Activated CD4-positive, alpha-beta T cell treated with anti-CD3 and anti-CD28 coated beads, Interleukin-2, amount 10 ng/mL, durations not matched to agents 7 days and 5 days (primary cell): Measurements from ENCODE around the gene AOC3. TPM values are rescaled to one million over a fixed set of nuclear protein-coding genes. Genes with fewer than 3 reads are reported as not detected.

ENCODE experiments used
- CTCF ChIA-PET: fragments of 350-600 bp; sonication (Branson Sonifier 250); formaldehyde crosslinking; loops from one replicate; lab custom pipeline; 2021; ENCODE audit warnings: antibody characterized with exemption; lab: Charles Lee
- POLR2A ChIA-PET: fragments of 350-600 bp; sonication (Branson Sonifier 250); formaldehyde crosslinking; loops from one replicate; lab custom pipeline; 2021; ENCODE audit warnings: antibody characterized with exemption; lab: Charles Lee
- DNase-seq: peaks from one replicate; pipeline ENCODE4 v3.0.0-alpha.2; 2020
- H3K27ac Mint-ChIP-seq: one replicate; pipeline ENCODE4 v1.8.0; 2021; ENCODE audit warnings: mild to moderate bottlenecking, moderate library complexity, mixed read lengths
- H3K27me3 Mint-ChIP-seq: one replicate; pipeline ENCODE4 v1.8.0; 2021; ENCODE audit warnings: mixed read lengths
- H3K36me3 Mint-ChIP-seq: one replicate; pipeline ENCODE4 v1.8.0; 2021; ENCODE audit warnings: low read depth, mixed read lengths
- H3K4me1 Mint-ChIP-seq: one replicate; pipeline ENCODE4 v1.8.0; 2021; ENCODE audit warnings: mixed read lengths
- H3K4me3 Mint-ChIP-seq: one replicate; pipeline ENCODE4 v1.8.0; 2021; ENCODE audit warnings: mild to moderate bottlenecking, moderate library complexity, mixed read lengths
- H3K9me3 Mint-ChIP-seq: one replicate; pipeline ENCODE4 v1.8.0; 2021; ENCODE audit warnings: mixed read lengths
- total RNA-seq, 2 experiments: library from RNA; stranded (reverse); gene quantifications; one replicate each; pipeline ENCODE4 v1.2.3, GENCODE V29; 2021

The AOC3 gene, protein sequence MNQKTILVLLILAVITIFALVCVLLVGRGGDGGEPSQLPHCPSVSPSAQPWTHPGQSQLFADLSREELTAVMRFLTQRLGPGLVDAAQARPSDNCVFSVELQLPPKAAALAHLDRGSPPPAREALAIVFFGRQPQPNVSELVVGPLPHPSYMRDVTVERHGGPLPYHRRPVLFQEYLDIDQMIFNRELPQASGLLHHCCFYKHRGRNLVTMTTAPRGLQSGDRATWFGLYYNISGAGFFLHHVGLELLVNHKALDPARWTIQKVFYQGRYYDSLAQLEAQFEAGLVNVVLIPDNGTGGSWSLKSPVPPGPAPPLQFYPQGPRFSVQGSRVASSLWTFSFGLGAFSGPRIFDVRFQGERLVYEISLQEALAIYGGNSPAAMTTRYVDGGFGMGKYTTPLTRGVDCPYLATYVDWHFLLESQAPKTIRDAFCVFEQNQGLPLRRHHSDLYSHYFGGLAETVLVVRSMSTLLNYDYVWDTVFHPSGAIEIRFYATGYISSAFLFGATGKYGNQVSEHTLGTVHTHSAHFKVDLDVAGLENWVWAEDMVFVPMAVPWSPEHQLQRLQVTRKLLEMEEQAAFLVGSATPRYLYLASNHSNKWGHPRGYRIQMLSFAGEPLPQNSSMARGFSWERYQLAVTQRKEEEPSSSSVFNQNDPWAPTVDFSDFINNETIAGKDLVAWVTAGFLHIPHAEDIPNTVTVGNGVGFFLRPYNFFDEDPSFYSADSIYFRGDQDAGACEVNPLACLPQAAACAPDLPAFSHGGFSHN
- total RNA-seq = under 1 TPM; 0.56 to 0.79 TPM

DNA sequence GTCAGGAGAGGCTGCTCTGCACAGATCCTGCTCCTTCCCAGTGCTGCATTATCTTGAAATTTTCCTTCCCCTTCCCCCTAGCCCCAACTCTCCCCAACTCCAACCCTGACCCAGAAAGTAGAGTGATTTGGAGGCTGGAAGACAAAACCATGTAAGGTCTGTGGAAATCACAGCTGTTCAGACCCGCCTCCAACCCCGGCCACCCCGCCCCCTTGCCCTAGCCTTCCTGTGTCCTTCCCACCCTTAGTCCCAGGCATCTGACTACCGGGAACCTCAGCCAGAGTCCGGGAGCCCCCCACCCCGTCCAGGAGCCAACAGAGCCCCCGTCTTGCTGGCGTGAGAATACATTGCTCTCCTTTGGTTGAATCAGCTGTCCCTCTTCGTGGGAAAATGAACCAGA, at the start of gene AOC3:
Gene AOC3 (plus strand): TSS at position 246 of the 400 bp plus-strand sequence. CDS start 145 bp downstream, at position 391.
- no peaks in the 10 kb centered on the region for H3K9me3 Mint-ChIP-seq
- no peaks in the 10 kb centered on the region for H3K27me3 Mint-ChIP-seq
- H3K36me3 Mint-ChIP-seq = no peaks in the 10 kb centered on the region
- POLR2A ChIA-PET = no interaction called here
- CTCF ChIA-PET = interaction anchor here (1.2 kb wide), 1 partner anchor 11 kb away, joined by 3 read pairs; no protein-coding TSS in a partner anchor
- peaks cover 3% of the 10 kb centered on the region for H3K4me1 Mint-ChIP-seq
- DNase-seq = no peak
- H3K27ac Mint-ChIP-seq = no peak within 1 kb of the TSS
- H3K4me3 Mint-ChIP-seq = no peak within 1 kb of the TSS

DNA sequence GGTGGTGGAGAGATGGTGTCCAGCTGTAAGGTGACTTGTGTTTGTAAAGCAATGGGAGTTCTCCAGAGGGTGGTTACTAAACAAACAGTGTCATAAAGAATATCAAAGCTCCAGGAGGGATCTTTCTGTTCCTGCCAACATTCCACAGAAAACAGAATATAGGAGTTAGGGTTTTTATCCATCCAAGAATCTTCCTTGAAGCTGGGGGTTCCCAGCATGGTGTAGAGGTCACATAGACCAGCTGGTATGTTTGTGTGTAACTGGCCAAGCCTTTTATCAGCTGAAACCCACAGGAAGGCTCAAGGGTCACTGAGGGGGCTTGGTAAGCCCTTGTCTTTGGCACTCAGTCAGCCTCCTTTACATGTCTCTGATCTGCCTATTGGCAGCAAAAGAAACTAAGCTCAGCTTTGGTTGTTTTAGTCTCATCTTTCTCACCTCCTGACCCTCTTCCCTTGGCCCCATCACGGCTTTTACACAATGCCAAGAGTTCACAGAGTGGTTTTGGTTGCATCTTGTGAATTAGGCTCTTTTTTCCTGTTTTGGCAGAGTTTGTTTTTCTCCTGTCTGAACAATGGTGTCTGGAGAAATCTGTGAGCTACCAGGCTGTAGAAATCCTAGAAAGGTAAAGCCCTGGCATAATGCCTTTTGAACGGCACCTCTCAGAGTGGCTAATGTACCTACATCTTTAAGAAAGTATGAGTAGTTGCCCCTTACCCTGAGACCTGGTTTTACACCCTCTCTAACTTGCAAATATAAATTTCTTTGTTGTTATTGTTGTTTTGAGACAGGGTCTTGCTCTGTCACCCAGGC, 47.7 kb upstream of the AOC3 start:
- H3K36me3 Mint-ChIP-seq = peaks cover 5% of the 10 kb centered on the region
- peaks cover 3% of the 10 kb centered on the region for H3K9me3 Mint-ChIP-seq
- no peak overlapping the region for H3K4me3 Mint-ChIP-seq
- H3K4me1 Mint-ChIP-seq = peaks cover 9% of the 10 kb centered on the region
- H3K27ac Mint-ChIP-seq = no peak overlapping the region
- DNase-seq = no peak
- ChIA-PET POLR2A (no interaction called here), CTCF (interaction anchor here (0.8 to 0.9 kb wide), 3 partner anchors 15 to 17 kb away, joined by 3 read pairs; no protein-coding TSS in a partner anchor)
- peaks cover 5% of the 10 kb centered on the region for H3K27me3 Mint-ChIP-seq

DNA sequence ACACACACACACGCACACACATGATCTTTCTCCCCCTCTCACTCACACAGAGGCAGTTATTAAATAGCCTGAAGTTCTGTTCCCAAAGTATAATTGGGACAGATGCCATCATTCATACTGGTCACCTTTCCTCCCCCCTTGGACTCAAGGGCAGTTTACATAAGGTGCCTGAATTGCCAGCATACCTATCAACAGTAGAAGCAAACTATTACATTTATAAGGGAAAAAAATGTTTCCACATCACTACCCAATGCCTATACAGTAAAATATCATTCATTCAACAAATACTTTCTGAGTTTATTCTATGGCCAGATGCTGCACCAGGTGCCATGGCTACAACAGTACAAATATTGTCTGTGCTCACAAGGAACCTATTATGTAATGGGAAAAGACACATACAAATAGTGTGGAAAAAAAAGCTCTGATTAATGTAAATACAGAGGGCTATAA, 46.1 kb upstream of the AOC3 start:
- no peak for DNase-seq
- peaks cover 4% of the 10 kb centered on the region for H3K36me3 Mint-ChIP-seq
- POLR2A ChIA-PET = no interaction called here
- no peaks in the 10 kb centered on the region for H3K9me3 Mint-ChIP-seq
- H3K4me3 Mint-ChIP-seq = no peak overlapping the region
- no peaks in the 10 kb centered on the region for H3K4me1 Mint-ChIP-seq
- H3K27ac Mint-ChIP-seq = no peak overlapping the region
- peaks cover 5% of the 10 kb centered on the region for H3K27me3 Mint-ChIP-seq
- CTCF ChIA-PET = interaction anchor here (0.6 kb wide), 1 partner anchor 25 kb away, joined by 3 read pairs; no protein-coding TSS in a partner anchor

DNA sequence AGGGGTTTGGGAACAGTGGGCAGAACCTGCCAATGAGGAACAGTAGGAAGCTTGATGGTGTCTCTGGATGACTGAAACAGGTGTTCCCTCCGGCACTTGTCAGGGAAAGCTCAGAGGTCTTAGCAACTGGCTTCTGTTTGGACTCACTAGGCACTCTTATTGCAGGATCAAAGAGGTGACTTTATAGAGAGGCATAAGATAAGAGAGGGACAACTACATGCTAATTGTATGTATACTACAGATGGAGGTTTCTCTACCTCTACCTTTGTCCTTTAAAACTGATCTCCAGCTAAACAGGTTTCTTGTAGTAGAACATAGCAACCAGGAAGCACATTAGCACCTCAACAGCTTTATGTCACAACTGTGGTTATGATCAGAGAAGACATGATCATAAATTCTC, 44.8 kb upstream of the AOC3 start:
- H3K4me1 Mint-ChIP-seq = no peaks in the 10 kb centered on the region
- no peak overlapping the region for H3K4me3 Mint-ChIP-seq
- ChIA-PET CTCF (interaction anchor here (0.8 to 1.2 kb wide), 4 partner anchors 12 to 40 kb away, joined by 3 to 6 read pairs (median 4); partner anchors contain the start of genes BECN1 and VPS25), POLR2A (no interaction called here)
- H3K27me3 Mint-ChIP-seq = peaks cover 2% of the 10 kb centered on the region
- H3K27ac Mint-ChIP-seq = no peak overlapping the region
- H3K9me3 Mint-ChIP-seq = no peaks in the 10 kb centered on the region
- peaks cover 9% of the 10 kb centered on the region for H3K36me3 Mint-ChIP-seq
- DNase-seq = no peak

DNA sequence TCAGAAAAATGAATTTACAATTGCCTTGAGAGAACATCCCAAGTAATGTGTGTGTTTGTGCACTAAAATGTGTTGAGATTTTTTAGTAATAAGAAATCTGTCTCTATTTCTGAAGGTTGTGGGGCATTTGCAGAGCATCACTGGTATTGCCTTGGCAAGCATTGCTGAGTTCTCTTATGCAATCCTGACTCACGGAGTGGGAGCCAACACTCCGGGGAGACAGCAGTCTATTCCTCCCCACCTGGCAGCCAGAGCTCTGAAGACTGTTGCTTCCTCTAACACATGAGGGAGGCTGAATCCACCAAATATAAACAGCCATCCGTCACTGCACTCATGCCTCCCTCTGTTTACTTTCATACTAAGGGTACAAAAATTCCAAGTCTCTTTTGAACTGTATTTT, 41.7 kb upstream of the AOC3 start:
- CTCF ChIA-PET = interaction anchor here (0.6 to 1.8 kb wide), 3 partner anchors 13 to 535 kb away, joined by 3 to 5 read pairs (median 4); partner anchors contain the start of gene BECN1
- H3K9me3 Mint-ChIP-seq = no peaks in the 10 kb centered on the region
- peaks cover 24% of the 10 kb centered on the region for H3K36me3 Mint-ChIP-seq

DNA sequence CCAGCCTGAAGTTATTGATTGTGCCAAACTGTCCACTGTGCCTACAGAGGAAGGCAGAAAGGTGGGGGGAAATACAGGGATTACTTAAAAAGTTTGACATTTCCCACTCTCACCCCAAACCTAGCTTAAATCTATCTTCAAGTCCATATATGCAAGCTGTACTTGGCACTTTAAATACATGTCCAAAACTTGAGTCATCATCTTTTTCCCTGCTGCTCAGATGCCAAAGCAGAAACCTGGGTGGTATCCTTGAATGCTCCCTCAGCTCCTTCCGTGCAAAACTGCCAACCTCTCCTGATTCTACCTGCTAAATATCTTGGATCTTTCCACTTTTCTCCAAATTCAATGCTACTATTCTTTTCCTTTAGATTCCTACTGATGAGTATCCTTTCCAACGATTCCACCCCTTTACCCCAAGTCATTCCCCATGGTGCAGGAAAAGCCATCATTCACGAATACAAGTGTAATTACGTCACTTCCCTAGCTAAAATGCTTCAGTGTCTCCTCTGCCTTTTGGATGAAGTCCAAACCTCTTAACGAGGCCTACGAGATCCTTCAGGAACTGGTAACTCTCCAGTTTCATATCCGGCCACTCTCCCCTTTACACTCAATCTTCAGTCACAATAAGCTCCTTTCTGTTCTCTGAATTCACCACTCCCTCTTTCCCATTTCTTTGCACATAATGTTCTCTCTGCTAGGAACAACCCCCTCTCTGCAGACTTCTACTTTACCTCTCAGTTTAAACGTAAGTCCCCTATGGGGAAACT, 36.2 kb upstream of the AOC3 start:
- no peak for DNase-seq
- Mint-ChIP-seq H3K27me3 (no peaks in the 10 kb centered on the region), H3K4me3 (no peak overlapping the region), H3K27ac (peak overlapping the region; percentile 16), H3K36me3 (peaks cover 68% of the 10 kb centered on the region), H3K4me1 (no peaks in the 10 kb centered on the region), H3K9me3 (no peaks in the 10 kb centered on the region)
- ChIA-PET POLR2A (no interaction called here), CTCF (interaction anchor here (1.3 to 2.9 kb wide), 2 partner anchors 10 to 42 kb away, joined by 3 to 18 read pairs; partner anchors contain the start of genes BECN1 and VPS25)

More for the DNA sequence above, 41.7 kb upstream of the AOC3 start:
- no peak for DNase-seq
- Mint-ChIP-seq H3K27me3 (no peaks in the 10 kb centered on the region), H3K4me1 (no peaks in the 10 kb centered on the region), H3K27ac (no peak overlapping the region), H3K4me3 (no peak overlapping the region)
- POLR2A ChIA-PET = no interaction called here

DNA sequence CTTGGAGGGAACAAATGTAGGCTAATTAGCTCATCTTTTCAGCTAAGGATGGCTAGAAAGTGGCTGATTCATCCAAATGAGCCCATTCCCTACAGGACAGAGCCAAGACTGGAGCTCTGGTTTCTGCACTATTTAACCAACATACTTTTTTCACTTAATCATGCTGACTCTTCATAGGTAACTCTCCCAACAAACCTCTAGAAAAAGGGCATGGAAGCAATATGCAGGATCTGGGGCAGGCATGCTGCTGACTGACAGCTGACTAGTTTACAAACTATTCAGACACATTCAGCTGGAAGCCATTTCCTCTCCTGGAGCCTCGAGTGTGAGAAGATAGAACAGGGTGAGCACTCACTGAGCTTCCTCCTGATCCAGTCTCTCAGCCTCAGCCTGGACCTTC, 33.1 kb upstream of the AOC3 start:
- Mint-ChIP-seq H3K27ac (no peak overlapping the region), H3K36me3 (peaks cover 73% of the 10 kb centered on the region), H3K4me1 (peaks cover 21% of the 10 kb centered on the region), H3K27me3 (no peaks in the 10 kb centered on the region), H3K4me3 (no peak overlapping the region), H3K9me3 (no peaks in the 10 kb centered on the region)
- no peak for DNase-seq
- ChIA-PET POLR2A (no interaction called here), CTCF (interaction anchor here (1.0 to 5.8 kb wide), 4 partner anchors 12 to 30 kb away, joined by 3 to 23 read pairs (median 4); partner anchors contain the start of gene PSME3)

DNA sequence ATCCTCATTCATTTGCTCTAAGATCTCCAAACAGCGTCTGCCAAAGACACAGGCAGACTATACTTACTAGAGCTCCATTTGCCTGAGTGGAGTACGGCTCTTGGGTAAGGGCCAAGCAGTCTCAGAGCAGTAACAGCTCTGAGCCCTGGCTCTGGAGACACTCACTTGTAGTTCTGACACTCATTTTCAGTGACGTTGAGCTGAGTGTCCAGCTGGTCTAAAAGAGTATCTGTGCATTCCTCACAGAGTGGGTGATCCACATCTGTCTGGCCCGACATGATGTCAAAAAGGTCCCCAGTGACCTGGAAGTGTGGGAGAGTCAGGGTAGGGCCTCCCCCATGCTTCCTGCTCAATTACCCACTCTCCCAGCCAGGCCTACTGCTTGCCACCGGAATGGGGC, 32.6 kb upstream of the AOC3 start:
- Mint-ChIP-seq H3K27me3 (no peaks in the 10 kb centered on the region), H3K4me1 (peaks cover 24% of the 10 kb centered on the region), H3K36me3 (peaks cover 73% of the 10 kb centered on the region), H3K4me3 (no peak overlapping the region), H3K27ac (no peak overlapping the region), H3K9me3 (no peaks in the 10 kb centered on the region)
- ChIA-PET CTCF (interaction anchor here (1.0 to 5.8 kb wide), 4 partner anchors 12 to 31 kb away, joined by 3 to 23 read pairs (median 4); partner anchors contain the start of gene PSME3), POLR2A (interaction anchor here (0.6 kb wide), 1 partner anchor 32 kb away, joined by 3 read pairs; no protein-coding TSS in a partner anchor)
- no peak for DNase-seq

DNA sequence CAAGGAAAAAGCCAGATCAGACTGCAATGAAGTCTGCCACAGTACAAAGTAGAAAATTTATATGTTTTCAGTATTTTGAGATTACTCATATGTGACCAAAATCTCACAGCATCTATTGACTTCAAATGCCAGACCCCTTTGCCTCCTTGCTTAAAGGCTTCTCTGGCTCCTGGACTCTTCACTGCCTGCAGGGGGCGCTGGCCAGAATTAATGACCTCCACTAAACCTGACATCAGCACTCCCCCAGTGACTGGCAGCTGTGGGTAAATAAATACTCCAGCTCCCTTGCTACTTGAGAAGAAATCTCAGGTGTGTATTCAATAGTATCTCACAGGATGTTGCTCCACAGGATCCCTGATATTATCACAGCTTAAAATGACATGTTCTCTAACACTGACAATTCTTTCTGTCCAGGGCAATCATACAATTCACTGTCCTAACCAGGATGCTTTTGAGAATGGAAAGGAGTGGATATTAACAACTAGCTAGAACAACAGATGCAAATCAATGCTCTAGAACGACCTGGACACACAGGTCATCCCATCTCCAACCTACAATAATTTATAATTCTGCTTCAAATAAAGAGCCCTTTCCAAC, 31.0 kb upstream of the AOC3 start:
- Mint-ChIP-seq H3K9me3 (no peaks in the 10 kb centered on the region), H3K4me3 (no peak overlapping the region), H3K27me3 (no peaks in the 10 kb centered on the region), H3K36me3 (peaks cover 59% of the 10 kb centered on the region), H3K27ac (no peak overlapping the region), H3K4me1 (peaks cover 36% of the 10 kb centered on the region)
- ChIA-PET CTCF (interaction anchor here (0.8 to 5.8 kb wide), 6 partner anchors 8 to 79 kb away, joined by 3 to 23 read pairs (median 4); partner anchors contain the start of gene PSME3), POLR2A (interaction anchor here (0.5 kb wide), 1 partner anchor 12 kb away, joined by 3 read pairs; no protein-coding TSS in a partner anchor)
- peak; percentile 73 for DNase-seq

DNA sequence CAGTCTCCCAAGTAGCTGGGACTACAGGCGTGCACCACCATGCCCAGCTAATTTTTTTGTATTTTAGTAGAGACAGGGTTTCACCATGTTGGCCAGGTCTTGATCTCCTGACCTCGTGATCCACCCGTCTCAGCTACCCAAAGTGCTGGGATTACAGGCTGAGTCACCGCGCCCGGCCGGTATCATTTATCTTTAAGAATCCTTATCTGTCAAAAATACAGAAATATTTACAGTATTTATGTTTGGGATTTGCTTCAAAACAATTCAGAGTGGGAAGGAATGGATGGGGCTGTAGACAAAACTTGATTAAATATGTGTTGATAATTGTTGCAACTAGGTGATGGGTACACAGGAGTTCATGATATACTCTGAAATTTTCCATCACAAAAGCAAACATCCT, 29.8 kb upstream of the AOC3 start:
- DNase-seq = no peak
- POLR2A ChIA-PET = no interaction called here
- Mint-ChIP-seq H3K36me3 (peaks cover 50% of the 10 kb centered on the region), H3K27me3 (no peaks in the 10 kb centered on the region), H3K4me1 (peaks cover 38% of the 10 kb centered on the region), H3K9me3 (no peaks in the 10 kb centered on the region), H3K27ac (no peak overlapping the region), H3K4me3 (no peak overlapping the region)
- CTCF ChIA-PET = interaction anchor here (1.6 to 5.8 kb wide), 2 partner anchors 11 to 16 kb away, joined by 5 to 23 read pairs; partner anchors contain the start of gene PSME3

DNA sequence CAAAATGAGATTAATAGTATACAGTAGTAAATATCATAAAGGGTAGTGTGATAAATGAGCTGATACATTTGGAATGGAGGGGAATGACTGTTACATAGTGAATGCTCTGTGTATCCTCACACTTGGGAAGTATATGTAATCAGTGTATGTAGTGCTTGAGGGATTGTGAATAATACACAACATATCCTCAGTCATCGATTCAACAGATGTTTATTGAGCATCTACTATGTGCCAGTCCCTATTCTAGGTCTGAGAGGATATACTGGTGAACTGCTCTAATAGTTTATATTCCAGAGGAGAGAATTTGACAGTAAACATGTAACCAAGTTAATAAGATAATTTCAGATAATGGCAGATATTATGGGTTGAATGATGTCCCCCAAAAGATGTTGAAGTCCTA, 23.5 kb upstream of the AOC3 start:
- H3K36me3 Mint-ChIP-seq = peaks cover 3% of the 10 kb centered on the region
- H3K27ac Mint-ChIP-seq = no peak overlapping the region
- peaks cover 6% of the 10 kb centered on the region for H3K27me3 Mint-ChIP-seq
- H3K4me1 Mint-ChIP-seq = peaks cover 27% of the 10 kb centered on the region
- ChIA-PET POLR2A (no interaction called here), CTCF (no interaction called here)
- no peaks in the 10 kb centered on the region for H3K9me3 Mint-ChIP-seq
- no peak for DNase-seq
- H3K4me3 Mint-ChIP-seq = no peak overlapping the region
